GM13976 (cell line): ENCODE results near the gene HOXB4.

ENCODE experiments used
- DNase-seq: peaks from one replicate; pipeline ENCODE4 v3.0.0; 2012; ENCODE audit warnings: low spot score
- in situ Hi-C: fragments of 300-500 bp; cut with MboI; formaldehyde crosslinking; loops from one replicate; pipeline ENCODE4 v1.12.0; 2022; ENCODE audit warnings: low sequenced_read_pairs, mixed read lengths, inconsistent platforms; ENCODE audit not compliant: unreplicated experiment
- TF ChIP-seq, protein P1 (sequence below): IDR thresholded peaks from 2 replicates; pipeline ENCODE4 v1.5.1; 2012; ENCODE audit warnings: borderline replicate concordance, mild to moderate bottlenecking; ENCODE audit not compliant: insufficient read depth; ENCODE audit errors: extremely low read depth, missing control alignments, control extremely low read depth

Gene HOXB4

DNA sequence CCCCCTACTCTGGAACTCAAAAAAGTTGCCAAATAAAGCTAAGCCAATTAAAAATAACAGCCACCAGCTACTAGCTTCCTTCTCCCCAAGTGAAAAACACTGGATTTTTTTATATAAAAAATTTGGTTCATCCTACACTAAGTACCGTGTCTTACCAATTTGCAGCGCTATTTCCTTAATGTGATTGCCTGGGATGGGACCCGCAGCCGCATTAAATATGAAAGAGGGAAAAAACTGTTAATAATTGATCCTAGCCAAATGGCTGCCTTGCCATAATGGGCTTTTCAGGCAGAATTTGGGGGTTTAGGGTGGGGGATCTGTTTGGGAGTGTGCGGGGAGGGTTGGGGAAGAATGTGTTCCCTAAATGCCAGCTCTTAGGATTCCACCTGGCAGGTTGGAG, 46.0 kb upstream of the HOXB4 start:
- TF ChIP-seq, protein P1, sequence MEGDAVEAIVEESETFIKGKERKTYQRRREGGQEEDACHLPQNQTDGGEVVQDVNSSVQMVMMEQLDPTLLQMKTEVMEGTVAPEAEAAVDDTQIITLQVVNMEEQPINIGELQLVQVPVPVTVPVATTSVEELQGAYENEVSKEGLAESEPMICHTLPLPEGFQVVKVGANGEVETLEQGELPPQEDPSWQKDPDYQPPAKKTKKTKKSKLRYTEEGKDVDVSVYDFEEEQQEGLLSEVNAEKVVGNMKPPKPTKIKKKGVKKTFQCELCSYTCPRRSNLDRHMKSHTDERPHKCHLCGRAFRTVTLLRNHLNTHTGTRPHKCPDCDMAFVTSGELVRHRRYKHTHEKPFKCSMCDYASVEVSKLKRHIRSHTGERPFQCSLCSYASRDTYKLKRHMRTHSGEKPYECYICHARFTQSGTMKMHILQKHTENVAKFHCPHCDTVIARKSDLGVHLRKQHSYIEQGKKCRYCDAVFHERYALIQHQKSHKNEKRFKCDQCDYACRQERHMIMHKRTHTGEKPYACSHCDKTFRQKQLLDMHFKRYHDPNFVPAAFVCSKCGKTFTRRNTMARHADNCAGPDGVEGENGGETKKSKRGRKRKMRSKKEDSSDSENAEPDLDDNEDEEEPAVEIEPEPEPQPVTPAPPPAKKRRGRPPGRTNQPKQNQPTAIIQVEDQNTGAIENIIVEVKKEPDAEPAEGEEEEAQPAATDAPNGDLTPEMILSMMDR: no peak
- in situ Hi-C loops: no loop called here
- DNase-seq: no peak

DNA sequence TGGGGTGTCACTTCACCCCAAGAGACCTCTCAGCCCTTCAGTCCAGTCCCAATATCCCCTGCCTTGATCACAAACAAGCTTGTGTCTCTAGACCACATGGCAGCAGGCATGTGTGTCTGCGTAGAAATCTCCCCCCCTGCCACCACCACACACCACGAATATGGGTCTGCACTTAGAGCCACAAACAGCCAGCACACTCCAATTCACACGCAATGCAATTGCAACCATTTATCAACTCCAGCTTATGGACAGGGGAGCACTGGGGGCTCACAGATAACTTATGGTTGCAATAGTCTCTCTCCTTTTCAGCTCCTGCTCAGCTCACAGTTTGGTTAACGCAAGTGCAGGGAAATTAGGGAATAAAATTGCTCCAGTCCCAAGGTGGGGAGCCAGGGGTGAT, 45.4 kb upstream of the HOXB4 start:
- DNase-seq: no peak
- in situ Hi-C loops: no loop called here

DNA sequence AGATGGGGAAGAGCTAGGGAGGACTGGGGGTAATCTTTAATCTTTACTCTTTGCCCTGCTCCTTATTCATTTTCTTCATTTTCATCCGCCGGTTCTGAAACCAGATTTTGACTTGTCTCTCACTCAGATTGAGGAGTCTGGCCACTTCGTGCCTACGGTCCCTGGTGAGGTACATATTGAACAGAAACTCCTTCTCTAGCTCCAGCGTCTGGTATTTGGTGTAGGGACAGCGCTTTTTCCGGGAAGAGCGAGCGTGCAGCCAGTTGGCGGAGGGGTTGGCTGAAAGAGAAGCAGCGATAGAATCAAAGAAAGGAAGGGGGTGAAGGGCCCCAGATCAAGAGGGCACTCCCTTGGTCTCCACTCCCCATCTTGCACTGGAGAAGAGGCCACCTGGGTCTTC, 44.7 kb upstream of the HOXB4 start:
- TF ChIP-seq, protein P1: no peak
- in situ Hi-C loops: no loop called here
- no peak for DNase-seq

More for the DNA sequence above, 45.4 kb upstream of the HOXB4 start:
- TF ChIP-seq, protein P1: no peak

DNA sequence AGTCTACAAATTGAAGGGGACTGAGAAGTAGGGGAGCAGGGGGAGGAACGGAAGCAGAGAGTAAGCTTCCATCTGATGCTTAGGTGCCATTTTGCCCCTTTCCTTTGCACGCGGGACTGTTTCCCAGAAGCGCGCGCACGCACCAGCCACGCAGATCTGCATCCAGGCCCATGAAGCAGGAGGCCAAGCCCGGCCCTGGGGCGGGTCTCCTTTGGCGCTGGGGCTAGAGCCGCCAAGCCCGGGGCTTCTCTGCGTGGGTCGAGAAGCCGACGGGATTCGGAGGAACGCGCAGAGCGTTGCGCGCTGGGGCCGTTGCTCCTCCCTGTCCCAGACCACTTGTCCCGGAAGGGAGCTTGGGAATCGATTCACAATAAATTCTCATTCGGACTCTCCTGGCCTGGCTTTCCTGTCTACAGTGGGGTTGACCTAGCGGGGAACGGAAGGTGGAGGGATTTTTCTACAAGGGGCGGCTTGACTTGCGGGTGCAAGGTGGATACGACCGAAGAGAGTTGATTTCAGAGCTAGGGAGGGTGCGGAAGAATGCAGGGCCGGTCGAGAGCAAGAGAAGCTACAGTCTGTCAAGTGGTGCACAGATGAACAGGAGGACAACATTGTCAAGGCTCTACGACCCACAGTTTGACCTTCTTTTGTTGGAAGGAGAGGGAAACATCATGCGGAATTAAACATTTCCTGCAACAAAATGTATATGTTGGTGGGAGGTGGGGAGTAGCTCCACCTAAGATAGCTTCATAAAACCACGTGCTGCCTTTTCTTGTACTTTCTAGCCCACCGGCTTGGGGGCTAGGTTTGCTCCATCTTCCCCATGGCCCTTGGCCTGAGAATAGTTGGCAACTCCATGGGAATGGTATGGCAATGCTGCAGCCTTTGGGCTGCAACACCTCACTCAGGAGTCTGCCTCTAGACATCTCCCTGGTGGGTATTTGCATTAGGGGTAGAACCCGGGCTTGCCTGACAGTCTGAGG, 43.6 kb upstream of the HOXB4 start:
- no peak for DNase-seq
- in situ Hi-C loops: no loop called here

DNA sequence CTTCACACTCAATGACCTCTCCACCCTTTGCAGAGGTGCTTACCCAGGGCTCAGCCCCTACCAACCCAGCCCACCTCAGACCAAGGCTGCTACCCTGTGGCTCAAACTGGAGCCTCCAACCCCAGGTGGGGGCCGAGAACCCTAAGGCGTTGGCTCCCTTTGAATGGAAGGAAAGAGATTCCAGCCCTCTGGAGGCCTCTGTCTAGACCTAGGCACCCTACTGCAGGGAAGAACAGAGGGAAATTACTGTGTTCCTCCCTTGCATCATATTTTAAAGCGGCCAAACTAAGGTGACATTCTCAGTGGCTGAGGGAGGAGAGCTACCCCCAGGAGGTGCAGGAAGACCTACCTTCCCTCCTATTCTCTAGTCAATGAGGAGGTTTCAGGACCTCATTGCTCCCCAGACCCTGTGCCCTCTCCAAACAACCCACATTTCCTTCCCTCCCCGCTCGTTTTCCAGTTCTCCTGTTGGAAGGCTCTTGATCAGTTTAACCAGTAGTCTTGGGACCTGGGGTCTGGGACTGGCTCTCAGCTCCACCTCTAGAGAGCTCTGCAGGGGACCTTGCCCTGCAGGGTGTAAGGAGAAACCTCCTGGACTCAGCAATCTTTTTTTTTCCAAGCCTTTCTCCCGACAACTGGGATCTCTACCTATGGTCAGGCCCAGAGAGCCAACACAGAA, 42.5 kb upstream of the HOXB4 start:
- no peak for DNase-seq
- TF ChIP-seq, protein P1: no peak
- in situ Hi-C loops: no loop called here

More for the DNA sequence above, 43.6 kb upstream of the HOXB4 start:
- TF ChIP-seq, protein P1: no peak

DNA sequence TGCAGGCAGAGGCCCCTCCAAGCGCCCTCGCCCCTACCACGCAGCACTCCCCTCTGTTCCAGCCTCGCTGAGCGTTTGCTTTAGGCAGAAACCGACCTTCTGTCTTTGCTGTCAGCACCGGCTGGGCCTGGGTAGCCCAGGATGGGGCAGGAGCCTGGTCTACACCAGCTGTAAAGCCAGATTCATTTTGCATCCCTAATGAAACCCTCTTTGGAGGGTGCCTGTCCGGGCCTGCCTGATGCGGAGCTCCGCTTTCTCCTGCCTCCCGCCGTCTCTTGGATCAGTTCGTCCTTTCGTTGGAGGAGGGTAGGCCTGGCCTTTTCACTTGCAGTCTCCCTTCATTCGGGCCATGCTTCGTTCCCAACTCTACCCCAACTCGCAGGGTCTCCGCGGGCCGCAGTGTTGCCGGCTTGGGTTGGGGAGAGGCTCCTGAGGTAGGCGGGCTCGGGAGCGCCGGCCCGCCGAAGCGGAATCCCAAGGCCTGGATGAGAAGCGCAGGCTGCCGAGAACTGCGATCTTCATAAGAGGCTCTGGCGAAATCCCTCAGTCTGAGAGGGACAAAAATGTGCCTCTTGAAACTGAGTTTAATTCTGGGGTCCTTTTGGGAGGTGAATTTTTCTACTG, 41.8 kb upstream of the HOXB4 start:
- in situ Hi-C loops: no loop called here
- DNase-seq: no peak

More for the DNA sequence above, 41.8 kb upstream of the HOXB4 start:
- TF ChIP-seq, protein P1: no peak
